ENCODE measurements around the gene HERPUD1.
"Not testable (repeated sequence)": the region's sequence is repeated elsewhere in the genome, so short reads cannot be mapped to it uniquely, and the experiment has no call there.

The HERPUD1 gene

DNA sequence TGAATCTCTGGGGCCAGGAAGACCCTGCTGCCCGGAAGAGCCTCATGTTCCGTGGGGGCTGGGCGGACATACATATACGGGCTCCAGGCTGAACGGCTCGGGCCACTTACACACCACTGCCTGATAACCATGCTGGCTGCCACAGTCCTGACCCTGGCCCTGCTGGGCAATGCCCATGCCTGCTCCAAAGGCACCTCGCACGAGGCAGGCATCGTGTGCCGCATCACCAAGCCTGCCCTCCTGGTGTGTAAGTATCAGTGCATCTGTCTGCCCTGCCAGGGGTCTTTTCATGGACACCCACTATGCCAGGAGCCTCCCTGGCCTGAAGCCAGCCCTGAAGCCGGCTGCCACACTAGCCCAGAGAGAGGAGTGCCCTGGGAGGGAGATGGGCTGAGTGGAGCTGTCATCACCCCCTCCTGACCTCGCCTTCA, 29.9 kb downstream of the HERPUD1 start, which contains the start of gene CETP:
CETP (plus strand) TSS at position 100 of the 431 bp plus-strand sequence; CDS start at position 130, 30 bp downstream.
- DNase-seq = no peak

DNA sequence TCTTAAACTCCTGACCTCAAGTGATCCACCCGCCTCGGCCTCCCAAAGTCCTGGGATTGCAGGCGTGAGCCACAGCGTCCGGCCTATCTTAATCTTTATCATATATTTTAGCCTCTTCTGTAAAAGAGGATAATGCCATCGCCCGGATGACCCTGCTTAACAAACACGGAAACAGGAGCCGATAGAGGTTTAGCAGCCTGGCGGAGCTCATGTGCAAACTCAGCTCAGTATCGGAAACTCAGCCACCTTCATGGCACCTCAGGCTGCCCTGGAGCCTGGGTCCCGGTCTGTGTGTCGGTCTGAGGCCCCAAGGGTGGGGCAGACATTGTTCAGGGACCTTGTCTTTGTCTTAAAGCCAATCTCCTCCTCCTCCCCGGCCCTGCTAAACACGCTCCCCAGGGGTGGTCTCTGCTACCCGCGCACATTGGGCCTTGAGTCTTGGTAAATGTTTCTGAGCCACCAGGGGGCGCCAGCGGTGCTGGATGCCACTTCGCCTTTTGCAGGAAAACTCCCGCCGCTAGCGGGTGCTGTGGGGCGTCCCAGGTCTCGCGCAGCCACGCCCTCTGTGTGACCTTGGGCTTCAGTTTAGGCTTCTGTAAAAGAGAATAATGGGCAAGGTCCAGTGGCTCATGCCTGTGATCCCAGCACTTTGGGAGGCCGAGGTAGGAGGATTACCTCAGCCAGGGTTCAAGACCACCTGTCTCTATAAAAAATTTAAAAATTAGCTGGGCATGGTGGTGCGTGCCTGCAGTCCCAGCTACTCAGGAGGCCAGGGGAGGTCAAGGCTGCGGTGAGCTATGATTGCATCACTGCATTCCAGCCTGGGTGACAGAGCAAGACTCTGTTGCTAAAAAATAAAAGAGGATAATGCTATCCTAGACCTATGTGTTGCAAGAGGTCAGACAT, 32.6 kb downstream of the HERPUD1 start:
- DNase-seq = no peak

DNA sequence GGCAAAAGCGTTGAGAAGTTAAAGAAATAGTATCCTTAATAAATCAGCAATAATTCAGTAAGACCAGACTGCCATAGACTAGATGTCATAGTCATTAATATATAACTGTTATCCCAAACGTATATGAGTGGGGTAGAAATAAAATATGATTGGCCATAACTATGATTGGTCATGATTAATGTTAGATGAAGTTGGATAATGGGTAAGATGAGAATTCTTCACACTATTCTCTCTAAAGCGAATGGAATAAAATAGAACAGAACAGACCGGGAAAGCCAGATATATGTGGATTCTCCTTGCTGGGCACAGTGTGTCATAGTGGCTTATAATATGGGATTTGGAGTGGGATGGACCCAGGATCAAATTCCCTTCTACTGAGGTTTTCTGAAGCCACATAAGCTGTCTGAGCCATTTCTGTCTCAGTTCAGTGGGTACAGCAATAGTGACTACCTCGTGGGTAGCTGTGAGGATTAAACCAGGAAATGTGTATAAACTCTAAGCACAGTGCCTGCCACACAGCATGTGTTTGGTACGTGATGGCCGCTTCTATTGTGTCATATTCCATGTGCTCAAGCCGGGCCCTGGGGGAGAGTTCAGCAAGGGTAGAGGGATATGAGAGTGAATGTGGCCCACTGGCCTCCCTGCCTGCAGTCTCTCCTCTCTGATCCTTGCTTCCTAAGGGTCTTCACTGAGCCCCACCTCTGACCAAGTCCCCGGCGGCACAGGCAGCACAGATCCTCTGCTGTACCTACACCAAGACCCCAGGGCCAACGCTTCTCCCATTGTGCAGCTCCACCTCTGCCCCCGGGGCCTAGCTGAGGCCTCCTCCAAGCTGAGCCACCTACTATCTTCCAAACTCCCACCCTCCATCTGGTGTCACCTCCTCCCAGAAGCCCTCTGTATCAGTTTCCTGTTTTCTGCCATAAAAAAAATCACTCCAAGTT, 33.5 kb downstream of the HERPUD1 start:
- DNase-seq = no peak

DNA sequence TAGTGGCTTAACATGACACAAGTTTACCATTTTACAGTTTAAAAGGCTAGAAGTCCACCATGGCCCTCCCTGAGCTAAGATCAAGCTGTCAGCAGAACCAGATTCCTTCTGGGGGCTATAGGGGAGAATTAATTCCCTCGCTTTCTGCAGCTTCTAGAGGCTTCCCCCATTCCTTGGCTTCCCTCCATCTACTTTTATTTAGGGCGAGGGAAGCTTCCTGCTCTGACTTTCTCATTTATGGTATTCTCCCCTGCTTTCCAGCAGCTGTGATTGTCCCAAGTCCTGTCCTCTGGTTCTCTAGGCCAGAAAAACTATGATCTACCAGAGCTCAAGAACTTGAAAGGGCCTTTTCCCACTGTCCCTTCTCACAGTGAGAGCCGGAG, 34.1 kb downstream of the HERPUD1 start:
- DNase-seq = no peak

DNA sequence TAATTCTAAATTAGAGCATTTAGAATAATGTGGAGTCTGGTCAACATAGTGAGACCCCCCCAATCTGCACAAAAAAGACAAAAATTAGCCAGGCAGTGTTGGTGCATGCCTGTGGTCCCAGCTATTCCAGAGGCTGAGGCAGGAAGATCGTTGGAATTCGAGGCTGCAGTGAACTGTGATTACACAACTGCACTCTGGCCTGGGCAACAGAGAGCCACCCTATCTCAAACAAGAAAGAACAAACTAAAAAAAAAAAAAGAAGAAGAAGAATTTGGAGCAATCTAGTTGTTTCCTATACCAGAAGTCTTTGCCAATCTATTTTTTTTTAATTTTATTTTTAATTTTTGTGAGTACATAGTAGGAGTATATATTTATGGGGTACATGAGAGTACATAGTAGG, 35.8 kb downstream of the HERPUD1 start:
- DNase-seq = no peak

DNA sequence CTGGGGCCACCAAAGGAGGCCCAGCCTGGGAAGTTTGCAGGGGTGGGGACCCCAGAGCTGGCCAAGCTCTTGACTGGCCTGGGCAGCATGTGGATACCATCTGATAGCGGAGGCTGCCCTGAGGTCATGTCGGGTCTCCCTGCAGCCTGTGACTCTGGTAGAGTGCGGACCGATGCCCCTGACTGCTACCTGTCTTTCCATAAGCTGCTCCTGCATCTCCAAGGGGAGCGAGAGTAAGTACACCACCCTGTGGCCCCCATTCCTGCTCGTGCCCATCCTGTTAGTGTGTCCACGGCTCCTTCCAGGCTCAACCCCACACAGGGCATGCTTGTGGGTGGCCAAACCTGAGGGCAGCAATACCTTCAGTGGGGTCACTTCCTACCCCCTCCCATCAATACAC, 37.8 kb downstream of the HERPUD1 start:
- DNase-seq = no peak

DNA sequence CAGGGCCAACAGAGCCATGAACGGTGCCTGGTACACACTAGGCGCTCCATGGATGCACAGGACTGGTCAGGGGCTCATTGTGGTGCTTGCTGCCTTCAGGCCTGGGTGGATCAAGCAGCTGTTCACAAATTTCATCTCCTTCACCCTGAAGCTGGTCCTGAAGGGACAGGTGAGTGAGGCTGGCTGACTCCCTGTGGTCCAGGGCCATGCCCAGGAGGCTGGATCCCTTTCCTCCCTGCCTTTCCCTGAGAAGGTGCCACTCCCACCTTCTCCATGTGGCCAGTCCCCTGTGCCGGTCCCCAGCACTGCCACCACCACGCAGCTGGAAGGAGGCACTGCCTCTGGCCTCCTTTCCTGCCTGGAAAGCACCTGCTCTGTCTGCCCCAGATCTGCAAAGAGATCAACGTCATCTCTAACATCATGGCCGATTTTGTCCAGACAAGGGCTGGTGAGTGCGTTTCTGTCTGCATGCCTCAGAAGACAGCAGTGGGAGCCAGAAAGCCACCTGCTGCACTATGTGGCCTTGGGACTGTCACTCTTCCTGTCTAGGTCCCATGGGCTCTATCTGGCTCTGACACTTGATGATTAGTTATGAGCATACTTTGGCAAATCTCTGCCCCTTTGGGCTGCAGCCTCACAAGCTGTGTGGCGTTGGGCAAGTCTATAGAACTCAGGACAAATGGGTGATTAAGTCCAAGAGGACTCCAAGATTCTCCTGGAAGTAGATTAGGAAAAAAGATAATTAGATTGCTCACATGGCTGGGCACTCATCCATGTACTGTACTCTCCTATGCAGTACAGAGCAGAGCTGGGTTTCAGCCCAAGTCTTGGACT, 39.2 kb downstream of the HERPUD1 start:
- DNase-seq = no peak

DNA sequence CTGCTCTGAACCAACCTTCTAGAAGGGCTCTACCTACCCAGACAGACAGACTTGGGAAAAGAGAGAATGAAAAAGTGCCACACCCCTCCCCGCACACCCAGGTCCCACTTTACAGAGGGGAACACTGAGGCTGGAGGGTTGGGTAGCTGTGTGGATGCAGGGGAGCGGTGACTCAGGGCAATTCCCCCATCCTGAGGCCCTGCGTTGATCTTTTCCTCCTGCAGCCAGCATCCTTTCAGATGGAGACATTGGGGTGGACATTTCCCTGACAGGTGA, 39.8 kb downstream of the HERPUD1 start:
- DNase-seq = no peak

DNA sequence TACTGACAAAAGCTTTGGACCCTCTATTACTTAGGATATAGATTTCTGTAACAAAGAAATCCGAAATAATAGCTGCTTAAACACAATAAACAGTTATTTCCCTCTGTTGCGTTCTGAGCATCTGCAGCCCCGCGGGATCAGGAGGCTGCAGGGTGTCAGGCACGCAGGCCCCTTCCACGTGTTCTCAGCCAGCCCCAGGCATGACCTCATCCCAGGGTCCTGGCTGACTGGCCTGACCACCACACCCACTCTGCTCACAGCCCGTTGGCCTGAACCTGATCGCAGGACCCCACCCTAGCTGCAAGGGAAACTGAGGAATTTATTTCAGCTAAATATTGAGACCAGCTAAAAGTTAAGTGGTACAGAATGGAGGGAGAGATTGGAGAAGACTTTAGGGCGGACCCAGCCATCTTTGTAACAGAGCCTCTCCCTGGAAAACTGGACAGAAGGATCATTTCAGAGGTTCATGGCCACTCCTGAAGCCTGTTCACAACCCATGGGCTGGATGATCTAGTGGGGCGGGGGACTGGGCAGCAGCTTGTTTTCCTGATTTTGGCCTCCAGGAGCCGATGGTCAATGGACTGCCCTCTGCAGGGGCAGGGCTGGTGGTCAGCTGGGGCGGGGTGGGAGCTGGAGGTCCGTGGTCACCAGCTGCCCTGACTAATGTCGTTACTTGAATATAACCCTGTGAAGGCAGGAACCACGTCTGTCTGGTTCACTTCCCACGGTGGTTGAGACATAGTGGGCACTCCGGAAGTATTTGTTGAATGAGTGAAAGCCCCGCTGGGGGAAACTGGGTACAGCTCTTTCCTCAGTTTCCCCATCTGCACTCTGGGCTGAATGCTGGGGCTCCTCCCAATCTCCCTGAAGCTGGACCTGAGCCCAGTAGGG, 40.7 kb downstream of the HERPUD1 start:
- no peak for DNase-seq

DNA sequence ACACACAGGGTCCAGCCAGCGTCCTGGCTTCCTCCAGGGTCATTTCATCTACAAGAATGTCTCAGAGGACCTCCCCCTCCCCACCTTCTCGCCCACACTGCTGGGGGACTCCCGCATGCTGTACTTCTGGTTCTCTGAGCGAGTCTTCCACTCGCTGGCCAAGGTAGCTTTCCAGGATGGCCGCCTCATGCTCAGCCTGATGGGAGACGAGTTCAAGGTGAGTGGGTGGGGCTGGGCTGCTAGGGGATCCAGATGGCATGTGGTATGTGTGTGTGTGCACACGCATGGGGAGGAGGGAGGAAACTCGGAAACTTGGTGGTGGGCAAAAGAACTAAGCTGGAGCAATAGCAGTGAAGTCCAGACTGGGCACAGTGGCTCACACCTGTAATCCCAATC, 41.4 kb downstream of the HERPUD1 start:
- DNase-seq = no peak

DNA sequence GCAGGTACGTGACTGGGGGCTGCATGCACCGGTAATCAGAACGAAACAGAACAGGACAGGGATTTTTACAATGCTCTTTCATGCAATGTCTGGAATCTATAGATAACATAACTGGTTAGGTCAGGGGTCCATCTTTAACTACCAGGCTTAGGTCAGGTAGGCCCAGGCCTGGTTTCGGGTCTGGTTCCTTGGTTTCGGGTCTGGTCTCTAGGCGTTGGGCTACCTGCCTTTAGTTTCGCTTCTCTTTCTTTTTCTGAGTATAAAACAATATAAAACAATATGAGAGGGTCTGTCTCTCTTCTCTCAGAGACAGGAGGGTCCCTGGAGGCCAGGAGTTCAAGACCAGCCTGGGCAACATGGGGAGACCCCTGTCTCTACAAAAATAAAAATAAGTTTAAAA, 42.0 kb downstream of the HERPUD1 start:
- not testable (repeated sequence) for DNase-seq

DNA sequence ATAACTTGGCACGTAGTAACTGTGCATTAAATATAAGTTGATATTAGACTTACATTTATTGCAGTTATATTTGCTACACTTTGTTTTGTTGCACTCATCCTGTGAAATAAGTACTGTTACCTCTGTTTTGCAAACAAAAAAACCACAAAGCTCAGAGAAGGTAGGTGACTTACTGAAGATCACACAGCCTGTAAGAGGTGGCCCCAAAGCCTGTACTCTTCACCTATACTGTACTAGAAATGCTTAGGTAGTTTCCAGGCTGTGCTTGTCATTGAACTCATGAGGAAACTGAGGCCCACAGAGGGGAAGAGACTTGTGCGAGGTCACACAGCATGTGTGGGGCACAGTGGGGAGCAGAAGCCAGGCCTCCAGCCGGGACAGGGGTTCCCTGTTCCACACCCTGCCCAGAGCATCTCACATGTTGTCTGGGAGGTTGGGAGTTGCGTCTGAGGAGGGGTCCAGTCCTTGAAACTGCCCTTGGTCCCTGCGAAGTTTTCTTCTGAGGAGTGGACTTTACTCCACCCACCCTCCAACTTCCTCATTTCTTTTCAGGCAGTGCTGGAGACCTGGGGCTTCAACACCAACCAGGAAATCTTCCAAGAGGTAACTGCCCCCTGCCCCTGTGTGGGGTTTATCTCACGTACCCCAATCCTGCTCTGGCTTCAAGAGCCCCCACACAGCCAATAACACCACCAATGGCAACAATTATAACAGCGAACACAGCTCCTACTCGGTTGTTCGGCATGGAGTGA, 42.8 kb downstream of the HERPUD1 start:
- no peak for DNase-seq

DNA sequence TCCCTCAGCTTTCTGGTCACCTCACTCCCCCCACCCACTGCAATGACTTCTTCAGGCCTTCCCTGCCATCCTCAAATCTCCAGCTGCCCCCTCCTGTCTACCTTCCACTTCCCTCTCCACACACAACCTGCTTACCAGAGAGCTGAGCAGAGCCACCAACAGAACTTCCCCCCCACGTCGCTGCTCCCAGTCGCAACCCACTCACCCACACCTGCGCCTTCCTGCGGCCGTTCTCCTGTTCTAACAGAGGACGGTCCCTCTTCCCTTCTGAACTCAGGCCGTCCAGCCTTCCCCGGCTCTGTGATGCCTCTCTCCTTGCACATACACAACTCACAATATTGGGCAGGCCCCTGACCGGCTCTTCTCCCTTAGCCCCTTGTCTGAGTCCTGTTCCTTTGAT, 43.8 kb downstream of the HERPUD1 start:
- DNase-seq = no peak

DNA sequence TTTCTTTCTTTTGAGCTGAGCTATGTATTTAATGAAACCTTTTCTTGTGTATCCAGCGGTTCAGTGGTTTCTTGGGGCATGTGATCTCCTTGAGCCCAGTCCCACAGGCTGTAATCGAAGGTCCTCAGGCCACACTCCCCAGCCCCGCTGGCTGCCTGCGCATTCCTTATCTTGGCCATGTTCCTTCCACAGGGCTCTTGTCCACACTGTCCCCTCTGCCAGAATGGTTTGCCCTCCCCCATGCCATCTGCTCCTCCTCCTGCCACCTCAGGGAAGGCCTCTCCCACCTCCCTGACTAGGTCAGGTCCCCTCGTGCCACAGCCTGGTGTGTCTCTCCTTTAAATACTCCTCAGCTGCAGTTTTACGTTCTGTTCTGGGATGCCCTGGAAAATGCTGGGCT, 45.3 kb downstream of the HERPUD1 start:
- no peak for DNase-seq

DNA sequence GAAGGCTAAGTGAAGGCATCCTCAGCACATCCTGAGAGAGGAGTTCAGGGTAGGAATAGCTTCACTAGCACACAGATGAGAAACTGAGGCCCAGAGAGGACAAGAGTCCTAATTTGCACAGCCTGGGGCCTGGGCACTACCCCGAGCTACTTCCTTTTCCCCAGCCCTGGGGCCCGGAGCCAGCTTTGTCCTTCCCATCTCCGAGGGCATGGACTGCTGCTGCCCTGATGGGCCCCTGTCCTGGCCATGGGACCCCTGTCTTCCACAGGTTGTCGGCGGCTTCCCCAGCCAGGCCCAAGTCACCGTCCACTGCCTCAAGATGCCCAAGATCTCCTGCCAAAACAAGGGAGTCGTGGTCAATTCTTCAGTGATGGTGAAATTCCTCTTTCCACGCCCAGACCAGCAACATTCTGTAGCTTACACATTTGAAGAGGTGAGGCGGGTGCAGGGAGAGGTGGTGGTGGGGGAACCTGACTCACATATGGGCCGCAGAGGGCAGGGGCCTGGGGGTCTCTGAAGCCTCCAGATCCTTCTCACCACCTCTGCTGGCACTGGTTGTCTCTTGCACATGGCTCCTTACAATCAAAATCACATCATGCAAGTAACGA, 46.0 kb downstream of the HERPUD1 start:
- no peak for DNase-seq

DNA sequence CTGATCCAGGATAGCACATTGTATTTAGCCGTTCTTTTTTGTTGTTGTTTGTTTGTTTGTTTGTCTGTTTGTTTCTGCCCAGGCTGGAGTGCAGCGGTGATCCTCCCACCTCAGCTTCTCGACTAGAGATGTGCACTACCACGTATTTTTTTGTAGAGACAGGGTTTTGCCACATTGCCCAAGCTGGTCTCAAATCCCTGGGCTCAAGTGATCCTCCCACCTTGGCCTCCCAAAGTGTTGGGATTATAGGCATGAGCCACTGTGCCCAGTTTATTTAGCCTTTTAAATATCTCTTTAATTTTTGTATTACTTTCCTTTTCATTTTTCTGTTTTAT, 48.2 kb downstream of the HERPUD1 start:
- no peak for DNase-seq

DNA sequence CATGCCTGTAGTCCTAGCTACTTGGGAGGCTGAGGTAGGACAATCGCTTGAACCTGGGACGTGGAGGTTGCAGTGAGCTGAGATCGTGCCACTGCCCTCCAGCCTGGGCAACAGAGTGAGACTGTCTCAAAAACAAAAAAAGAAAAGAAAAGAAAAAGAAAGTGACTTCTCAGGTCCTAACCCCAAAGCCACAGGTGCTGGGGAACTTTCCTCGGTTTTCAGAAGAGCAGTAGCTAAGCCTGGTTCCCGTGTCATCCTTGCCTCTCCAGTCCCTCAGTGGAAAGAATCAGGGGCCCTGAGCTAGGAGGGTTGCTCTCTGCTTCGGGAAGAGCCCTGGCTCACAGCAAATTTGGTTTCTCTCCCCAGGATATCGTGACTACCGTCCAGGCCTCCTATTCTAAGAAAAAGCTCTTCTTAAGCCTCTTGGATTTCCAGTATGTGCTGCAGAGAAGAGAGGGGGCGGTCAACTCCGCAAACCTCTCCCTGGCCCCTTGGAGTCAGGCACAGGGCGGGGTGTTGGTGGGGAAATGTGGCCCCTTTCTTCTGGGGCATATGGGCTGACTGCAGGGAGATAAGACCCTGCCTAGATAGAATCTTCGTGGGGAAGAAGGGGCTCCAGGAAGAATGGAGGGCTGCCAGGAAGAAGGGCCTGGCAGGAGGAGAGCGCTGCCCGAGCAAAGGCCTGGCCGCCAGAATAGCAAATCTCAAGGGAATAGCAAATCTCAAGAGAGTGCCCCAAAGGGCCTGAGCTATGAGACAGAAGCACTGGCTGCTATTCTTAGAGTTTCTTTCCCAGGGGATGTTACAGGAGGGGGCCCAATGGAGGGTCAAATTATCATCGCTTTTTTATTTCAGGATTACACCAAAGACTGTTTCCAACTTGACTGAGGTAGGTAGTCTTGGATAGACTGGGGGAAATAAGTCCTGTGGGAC, 49.1 kb downstream of the HERPUD1 start:
- DNase-seq = no peak

DNA sequence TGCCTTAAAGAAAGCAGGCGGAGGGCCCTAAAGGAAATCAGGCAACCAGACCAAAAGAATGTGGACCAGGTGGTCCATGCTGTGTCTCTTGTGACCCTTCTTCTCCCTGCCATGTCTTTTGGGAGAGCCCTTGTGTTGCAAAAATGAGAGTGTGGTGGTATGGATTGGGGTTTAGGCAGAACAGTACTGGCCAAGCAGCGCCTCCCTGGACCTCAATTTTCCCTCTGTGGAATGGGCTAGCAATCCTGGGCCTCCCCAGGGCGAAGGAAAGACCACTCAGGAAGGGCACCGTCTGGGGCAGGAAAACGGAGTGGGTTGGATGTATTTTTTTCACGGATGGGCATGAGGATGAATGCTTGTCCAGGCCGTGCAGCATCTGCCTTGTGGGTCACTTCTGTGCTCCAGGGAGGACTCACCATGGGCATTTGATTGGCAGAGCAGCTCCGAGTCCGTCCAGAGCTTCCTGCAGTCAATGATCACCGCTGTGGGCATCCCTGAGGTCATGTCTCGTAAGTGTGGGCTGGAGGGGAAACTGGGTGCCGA, 49.9 kb downstream of the HERPUD1 start:
- DNase-seq = no peak

DNA sequence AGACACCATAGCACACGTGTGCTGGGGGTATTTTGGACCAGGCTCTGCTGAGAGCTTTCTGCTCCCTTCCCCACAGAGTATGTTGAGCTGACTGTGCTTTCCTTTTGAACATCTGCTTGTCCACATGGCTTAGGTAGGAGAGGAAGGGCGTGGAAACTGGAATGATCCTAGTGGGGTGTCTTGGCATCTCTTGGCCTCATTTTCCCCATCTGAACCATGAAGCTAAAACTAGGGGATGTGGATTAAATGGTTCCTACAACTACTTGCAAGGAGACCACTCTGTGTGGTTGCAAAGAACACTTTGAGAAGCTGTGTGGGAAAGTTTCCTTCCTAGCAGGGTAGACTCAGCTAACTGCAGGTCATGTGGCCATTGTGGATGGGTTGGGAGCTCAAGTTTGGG, 50.8 kb downstream of the HERPUD1 start:
- no peak for DNase-seq
